Thyroid gland (tissue), 4 donors: Measurements from ENCODE around the gene IQSEC1. TPM values are rescaled to one million over a fixed set of nuclear protein-coding genes. Genes with fewer than 3 reads are reported as not detected.

Experiments
- DNase-seq, 2 donors: peaks; one replicate each; pipeline ENCODE4 v3.0.0-alpha.2; 2019
- H3K27ac ChIP-seq, 3 donors: fragments of 200-600 bp; sonication (generic); 1 replicate in 2 of 3; 2 replicates in 1 of 3; pipeline ENCODE4 v1.5.1; 2016 to 2019; ENCODE audit warnings: mild to moderate bottlenecking in 1 of 3, moderate library complexity in 1 of 3
- H3K27me3 ChIP-seq: fragments of 200-600 bp; sonication (generic); one replicate; pipeline ENCODE4 v1.5.1; 2019
- H3K36me3 ChIP-seq, 2 donors: fragments of 200-600 bp; sonication (generic); one replicate each; pipeline ENCODE4 v1.5.1; 2016 to 2019
- H3K4me1 ChIP-seq, 2 donors: fragments of 200-600 bp; sonication (generic); one replicate each; pipeline ENCODE4 v1.5.1; 2017 to 2019
- H3K4me3 ChIP-seq, 3 donors: fragments of 200-600 bp; sonication (generic); replicated peaks in 1 of 3; 1 replicate in 2 of 3; 2 replicates in 1 of 3; pipeline ENCODE4 v1.5.1; 2016; ENCODE audit warnings: mild to moderate bottlenecking in 1 of 3
- H3K9me3 ChIP-seq: fragments of 200-600 bp; sonication (generic); one replicate; pipeline ENCODE4 v1.5.1; 2017
- POLR2A ChIP-seq, 2 donors: fragments of 450-650 bp; IDR thresholded peaks; one replicate each; pipeline ENCODE4 v1.6.1; 2017; ENCODE audit warnings: antibody characterized with exemption in 2 of 2, mild to moderate bottlenecking in 2 of 2, moderate library complexity in 1 of 2
- WGBS, 2 donors: methylation state at CpG; one replicate each; pipeline ENCODE4 v1.1.5; 2017; 5-methylcytosine and 5-hydroxymethylcytosine counted together
- intact Hi-C: fragments of 100-400 bp; cut with DNase I; formaldehyde crosslinking; loops from one replicate; pipeline ENCODE4 v1.15.1; 2023
- total RNA-seq, 4 donors: library from RNA; depleted of rRNA; stranded (reverse); fragments of >200 nt; gene quantifications; one replicate each; pipeline ENCODE4 v1.2.3, GENCODE V29; 2016
- TF ChIP-seq, protein P1 (sequence below), 6 experiments: fragments of 200-600 bp in 3 of 6; fragments of 450-650 bp in 3 of 6; sonication (generic) in 3 of 6; IDR thresholded peaks; one replicate each; pipeline ENCODE4 v1.5.1; 2016 to 2019; ENCODE audit warnings: antibody characterized with exemption in 6 of 6, mild to moderate bottlenecking in 2 of 6, inconsistent platforms in 1 of 6, moderate library complexity in 1 of 6

The IQSEC1 gene
- total RNA-seq, 4 donors from 2014 or later: 37.1 to 48.3 (median 38.9) TPM

DNA sequence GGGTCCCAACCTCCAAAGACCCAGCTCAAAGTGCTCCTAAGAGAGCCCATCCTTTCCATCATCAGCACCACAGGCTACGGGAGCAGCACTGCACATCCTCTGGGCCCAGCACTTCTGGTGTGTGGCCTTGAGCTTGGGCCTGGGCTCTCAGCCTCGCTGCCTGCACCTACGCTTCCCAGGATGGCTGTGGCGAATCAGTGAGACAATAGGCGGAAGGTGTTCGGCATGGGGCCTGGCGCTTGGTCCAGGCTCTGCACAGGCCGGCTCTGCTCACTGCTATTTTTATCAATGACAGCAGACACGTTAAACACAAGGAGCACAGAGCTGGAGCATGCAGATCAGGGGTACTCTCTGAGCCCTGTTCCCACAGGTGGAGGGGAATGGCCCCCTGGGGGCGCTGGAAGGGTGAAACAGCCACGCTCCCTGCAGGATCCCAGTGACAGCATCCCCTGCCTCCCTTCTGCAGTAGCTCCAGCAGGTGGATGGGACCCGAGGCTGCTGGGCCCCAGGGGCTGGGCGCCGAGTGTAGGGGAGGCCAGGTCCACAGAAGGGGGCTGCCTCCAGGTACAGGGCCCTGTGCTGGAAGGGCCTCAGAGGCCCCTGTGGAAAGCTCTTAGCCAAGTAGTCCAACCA lies 141.8 kb downstream of the IQSEC1 start:
- no peaks in the 10 kb centered on the region for H3K9me3 ChIP-seq
- intact Hi-C loops: no loop called here
- no peak overlapping the region for H3K4me3 ChIP-seq
- H3K27ac ChIP-seq: no peak overlapping the region
- no peaks in the 10 kb centered on the region for H3K27me3 ChIP-seq
- peaks cover 9 to 11% of the 10 kb centered on the region in 2 donors for H3K36me3 ChIP-seq
- DNase-seq: no peak
- WGBS, 2 donors: 75 to 89% methylated on average over 8 to 9 of the region's 14 CpGs
- TF ChIP-seq, protein P1, sequence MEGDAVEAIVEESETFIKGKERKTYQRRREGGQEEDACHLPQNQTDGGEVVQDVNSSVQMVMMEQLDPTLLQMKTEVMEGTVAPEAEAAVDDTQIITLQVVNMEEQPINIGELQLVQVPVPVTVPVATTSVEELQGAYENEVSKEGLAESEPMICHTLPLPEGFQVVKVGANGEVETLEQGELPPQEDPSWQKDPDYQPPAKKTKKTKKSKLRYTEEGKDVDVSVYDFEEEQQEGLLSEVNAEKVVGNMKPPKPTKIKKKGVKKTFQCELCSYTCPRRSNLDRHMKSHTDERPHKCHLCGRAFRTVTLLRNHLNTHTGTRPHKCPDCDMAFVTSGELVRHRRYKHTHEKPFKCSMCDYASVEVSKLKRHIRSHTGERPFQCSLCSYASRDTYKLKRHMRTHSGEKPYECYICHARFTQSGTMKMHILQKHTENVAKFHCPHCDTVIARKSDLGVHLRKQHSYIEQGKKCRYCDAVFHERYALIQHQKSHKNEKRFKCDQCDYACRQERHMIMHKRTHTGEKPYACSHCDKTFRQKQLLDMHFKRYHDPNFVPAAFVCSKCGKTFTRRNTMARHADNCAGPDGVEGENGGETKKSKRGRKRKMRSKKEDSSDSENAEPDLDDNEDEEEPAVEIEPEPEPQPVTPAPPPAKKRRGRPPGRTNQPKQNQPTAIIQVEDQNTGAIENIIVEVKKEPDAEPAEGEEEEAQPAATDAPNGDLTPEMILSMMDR (IDR thresholded peaks at IDR 0.05): no peak
- no peak for TF ChIP-seq POLR2A (IDR thresholded peaks at IDR 0.05)
- H3K4me1 ChIP-seq: peaks cover 8 to 24% of the 10 kb centered on the region in 2 donors

DNA sequence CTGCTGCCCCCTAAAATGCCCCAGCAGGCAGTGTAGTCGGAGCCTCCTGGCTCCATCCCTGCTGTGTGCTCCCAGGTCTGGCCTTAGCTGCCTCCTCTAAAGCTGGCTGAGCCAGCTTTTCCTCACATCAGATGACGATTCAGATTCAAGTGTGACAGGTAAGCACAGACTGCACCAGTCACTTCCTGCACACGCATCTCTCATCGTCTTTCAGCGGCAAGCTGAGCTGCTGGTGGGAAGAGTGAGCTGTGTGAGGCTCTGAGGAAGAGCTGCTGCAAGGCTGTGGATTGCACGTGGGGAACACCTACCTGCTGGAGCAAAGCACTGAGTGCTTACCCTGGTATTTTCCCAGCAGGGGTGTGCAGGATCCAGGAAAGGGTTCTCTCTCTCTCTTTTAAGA lies 143.4 kb downstream of the IQSEC1 start:
- intact Hi-C loops: no loop called here
- H3K4me1 ChIP-seq: peaks cover 2 to 19% of the 10 kb centered on the region in 2 donors
- no peaks in the 10 kb centered on the region for H3K9me3 ChIP-seq
- TF ChIP-seq, protein P1 (IDR thresholded peaks at IDR 0.05): no peak
- peaks cover 0 to 3% of the 10 kb centered on the region in 2 donors for H3K36me3 ChIP-seq
- 80 to 86% methylated on average over 6 of the region's 6 CpGs for WGBS, 2 donors
- no peaks in the 10 kb centered on the region for H3K27me3 ChIP-seq
- no peak overlapping the region for H3K27ac ChIP-seq
- no peak for DNase-seq
- no peak overlapping the region for H3K4me3 ChIP-seq

DNA sequence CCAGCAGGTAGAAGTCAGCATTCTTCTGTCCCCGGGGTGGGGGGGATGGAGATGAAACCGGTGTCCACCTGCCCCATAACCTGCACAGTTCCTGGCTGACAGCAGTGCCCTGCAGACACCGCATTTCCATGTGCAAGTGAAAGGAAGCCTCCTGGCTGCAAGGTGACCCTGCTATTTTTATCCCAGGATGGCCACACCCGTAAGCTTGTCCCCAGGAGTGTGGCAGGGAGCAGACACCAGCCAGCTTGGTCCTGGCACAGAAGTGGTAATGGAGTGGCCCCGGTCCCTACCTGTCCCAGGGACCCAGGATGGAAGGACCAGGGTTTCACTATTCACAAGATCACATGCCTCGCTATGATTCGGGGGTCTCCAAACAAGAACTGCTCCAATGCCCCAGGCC lies 146.6 kb downstream of the IQSEC1 start:
- H3K9me3 ChIP-seq: no peaks in the 10 kb centered on the region
- WGBS, 2 donors: 77 to 83% methylated on average over 5 to 7 of the region's 7 CpGs
- H3K27ac ChIP-seq: no peak overlapping the region
- intact Hi-C loops: no loop called here
- H3K36me3 ChIP-seq: peaks cover 0 to 13% of the 10 kb centered on the region in 2 donors
- H3K27me3 ChIP-seq: no peaks in the 10 kb centered on the region
- peaks cover 0 to 17% of the 10 kb centered on the region in 2 donors for H3K4me1 ChIP-seq
- DNase-seq: peak in 1 of 2 donors; percentile 38
- TF ChIP-seq POLR2A (IDR thresholded peaks at IDR 0.05): no peak
- TF ChIP-seq, protein P1 (IDR thresholded peaks at IDR 0.05): no peak
- H3K4me3 ChIP-seq: no peak overlapping the region

DNA sequence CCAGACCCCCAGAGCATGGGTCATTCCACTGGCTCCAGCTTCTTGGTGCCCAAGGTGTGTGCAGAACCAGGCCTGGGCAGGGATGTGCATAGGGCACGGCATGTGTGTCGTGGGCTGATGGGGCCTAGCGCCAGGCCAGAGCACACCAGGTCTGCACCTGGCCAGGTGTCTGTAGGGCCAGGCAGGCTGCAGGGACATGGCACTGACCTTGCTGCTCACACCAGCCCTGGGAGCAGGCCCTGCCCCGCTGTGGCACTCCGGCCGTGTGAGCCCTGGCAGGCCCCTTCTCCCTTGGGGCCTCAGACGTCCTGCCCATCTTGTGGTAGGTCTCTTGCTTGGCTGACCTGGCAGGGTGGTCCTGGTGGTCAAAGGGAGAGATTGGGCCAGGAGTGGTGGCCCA lies 147.6 kb downstream of the IQSEC1 start:
- intact Hi-C loops: no loop called here
- Histone ChIP-seq H3K4me1 (peaks cover 0 to 17% of the 10 kb centered on the region in 2 donors), H3K36me3 (peaks cover 8 to 20% of the 10 kb centered on the region in 2 donors), H3K27ac (no peak overlapping the region), H3K9me3 (no peaks in the 10 kb centered on the region), H3K4me3 (no peak overlapping the region), H3K27me3 (no peaks in the 10 kb centered on the region)
- TF ChIP-seq, protein P1 (IDR thresholded peaks at IDR 0.05): no peak
- no peak for TF ChIP-seq POLR2A (IDR thresholded peaks at IDR 0.05)
- 86 to 97% methylated on average over 4 to 5 of the region's 7 CpGs for WGBS, 2 donors
- no peak for DNase-seq

DNA sequence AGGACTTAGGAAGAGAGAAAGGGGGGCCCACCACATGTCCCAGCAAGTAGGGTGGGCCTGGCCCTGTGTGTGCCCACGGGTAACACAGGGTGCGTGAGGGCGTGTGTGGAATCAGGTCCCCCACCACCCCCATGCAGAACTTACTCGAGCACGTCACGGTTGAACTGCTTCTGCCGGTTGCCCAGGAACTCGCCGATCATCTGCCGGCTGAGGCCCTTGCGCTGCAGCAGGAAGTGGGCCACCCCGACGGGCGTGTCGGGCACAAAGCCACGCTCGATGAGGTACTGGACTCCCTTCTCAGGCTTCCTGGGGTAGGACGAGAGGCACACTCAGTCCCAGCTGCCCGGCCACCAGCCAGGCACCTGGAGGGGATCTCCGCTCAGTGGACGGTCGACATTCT lies 148.8 kb downstream of the IQSEC1 start:
- no peak for DNase-seq
- intact Hi-C loops: no loop called here
- 85% methylated on average over 7 to 17 of the region's 22 CpGs for WGBS, 2 donors
- Histone ChIP-seq H3K36me3 (peaks cover 16 to 27% of the 10 kb centered on the region in 2 donors), H3K27ac (no peak overlapping the region), H3K4me3 (no peak overlapping the region), H3K4me1 (peaks cover 0 to 17% of the 10 kb centered on the region in 2 donors), H3K9me3 (no peaks in the 10 kb centered on the region), H3K27me3 (no peaks in the 10 kb centered on the region)
- TF ChIP-seq POLR2A (IDR thresholded peaks at IDR 0.05): no peak
- TF ChIP-seq, protein P1 (IDR thresholded peaks at IDR 0.05): no peak
